ENCODE measurements around the gene AP2M1. TPM values are rescaled to one million over a fixed set of nuclear protein-coding genes. Genes with fewer than 3 reads are reported as not detected.

AP2M1 gene
- total and polyA plus RNA-seq, 2 of the 13 experiments (the other 11 are each of a cell fraction or from before 2014, with no cell fraction given) = 126 to 146 TPM

DNA sequence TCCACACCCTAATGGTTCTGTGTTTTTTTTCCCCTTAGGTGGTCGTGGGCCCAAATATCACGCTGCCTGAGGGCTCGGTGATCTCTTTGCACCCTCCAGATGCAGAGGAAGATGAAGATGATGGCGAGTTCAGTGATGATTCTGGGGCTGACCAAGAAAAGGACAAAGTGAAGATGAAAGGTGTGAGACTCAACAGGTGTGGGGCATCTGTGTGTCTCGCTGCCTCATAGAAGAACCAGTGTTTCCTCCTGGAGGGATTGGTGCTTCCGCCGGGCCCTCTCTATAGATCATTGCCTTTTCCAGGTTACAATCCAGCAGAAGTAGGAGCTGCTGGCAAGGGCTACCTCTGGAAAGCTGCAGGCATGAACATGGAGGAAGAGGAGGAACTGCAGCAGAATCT is 32.5 kb upstream of the AP2M1 start:
- POLR2A ChIA-PET = no interaction called here
- intact Hi-C loops (cut with micrococcal nuclease; ENCODE audit: unreplicated experiment) = no loop called here
- no peak for FAIRE-seq

More for the DNA sequence above, 32.5 kb upstream of the AP2M1 start:
- Histone ChIP-seq H4K20me1 (ENCODE audit: insufficient read depth, low read length) (no peaks in the 10 kb centered on the region), H3K27me3 (ENCODE audit: control insufficient read depth in 1 of 2, insufficient read depth in 2 of 2, low read length in 2 of 2) (no peaks in the 10 kb centered on the region), H3K9ac (ENCODE audit: insufficient read depth, low read depth, low read length) (no peak overlapping the region), H3K4me1 (ENCODE audit: insufficient read depth, low read length) (peaks cover 11% of the 10 kb centered on the region), H3K9me3 (ENCODE audit: low read length) (no peaks in the 10 kb centered on the region), H3K79me2 (ENCODE audit: insufficient read depth, low read length) (peaks cover 10% of the 10 kb centered on the region), H3K27ac (ENCODE audit: extremely low read length, insufficient read depth, low read length) (no peak overlapping the region), H2AFZ (ENCODE audit: low read length) (no peak overlapping the region), H3K4me2 (ENCODE audit: low read depth, low read length) (no peak overlapping the region), H3K36me3 (replicated peaks in 1 of 2; ENCODE audit: control insufficient read depth in 1 of 2, insufficient read depth in 2 of 2, low read length in 2 of 2) (peaks cover 28 to 68% of the 10 kb centered on the region in 2 experiments), H3K4me3 (replicated peaks in 1 of 3; ENCODE audit: insufficient read depth in 1 of 3, low read depth in 2 of 3, low read length in 3 of 3) (no peak overlapping the region)
- WGBS (ENCODE audit: low lambda C conversion rate) = 97% methylated on average over 7 of the region's 7 CpGs
- BruUV-seq (replicated peaks) = no TSS peak
- in situ Hi-C loops (cut with HindIII; ENCODE audit: extremely low pct_ligation_motif_present, low pct_unique_long_range_greater_than_20kb) = loop anchor here (25.0 kb wide), 1 partner anchor 255 kb away; the partner anchor contains the start of gene PARL
- DNase-seq (ENCODE audit: low spot score) = no peak
- TF ChIP-seq KLF16 (CRISPR knock-in tag; IDR thresholded peaks at IDR 0.05) (no peak), ZNF558 (CRISPR knock-in tag; IDR thresholded peaks at IDR 0.05; ENCODE audit: borderline replicate concordance) (no peak), YEATS2 (CRISPR knock-in tag; IDR thresholded peaks at IDR 0.05; ENCODE audit: borderline replicate concordance) (no peak), ZFX (CRISPR knock-in tag; IDR thresholded peaks at IDR 0.05; ENCODE audit: low read depth) (no peak), ZNF234 (CRISPR knock-in tag; conservative IDR thresholded peaks at IDR 0.05) (no peak), SIN3A (IDR thresholded peaks at IDR 0.05; ENCODE audit: borderline replicate concordance, low read depth, low read length) (no peak), TARDBP (CRISPR knock-in tag; IDR thresholded peaks at IDR 0.05) (no peak), ZNF24 (IDR thresholded peaks at IDR 0.05) (no peak), NAIF1 (CRISPR knock-in tag; IDR thresholded peaks at IDR 0.05; ENCODE audit: borderline replicate concordance) (no peak), WIZ (CRISPR knock-in tag; IDR thresholded peaks at IDR 0.05) (no peak), CENPT (CRISPR knock-in tag; IDR thresholded peaks at IDR 0.05; ENCODE audit: low read depth) (no peak), TOPORS (CRISPR knock-in tag; IDR thresholded peaks at IDR 0.05) (no peak), ZNF331 (CRISPR knock-in tag; IDR thresholded peaks at IDR 0.05) (no peak), FOXC1 (CRISPR knock-in tag; IDR thresholded peaks at IDR 0.05; ENCODE audit: borderline replicate concordance) (no peak), CBFB (CRISPR knock-in tag; IDR thresholded peaks at IDR 0.05) (no peak)
- TF ChIP-seq, protein P1, sequence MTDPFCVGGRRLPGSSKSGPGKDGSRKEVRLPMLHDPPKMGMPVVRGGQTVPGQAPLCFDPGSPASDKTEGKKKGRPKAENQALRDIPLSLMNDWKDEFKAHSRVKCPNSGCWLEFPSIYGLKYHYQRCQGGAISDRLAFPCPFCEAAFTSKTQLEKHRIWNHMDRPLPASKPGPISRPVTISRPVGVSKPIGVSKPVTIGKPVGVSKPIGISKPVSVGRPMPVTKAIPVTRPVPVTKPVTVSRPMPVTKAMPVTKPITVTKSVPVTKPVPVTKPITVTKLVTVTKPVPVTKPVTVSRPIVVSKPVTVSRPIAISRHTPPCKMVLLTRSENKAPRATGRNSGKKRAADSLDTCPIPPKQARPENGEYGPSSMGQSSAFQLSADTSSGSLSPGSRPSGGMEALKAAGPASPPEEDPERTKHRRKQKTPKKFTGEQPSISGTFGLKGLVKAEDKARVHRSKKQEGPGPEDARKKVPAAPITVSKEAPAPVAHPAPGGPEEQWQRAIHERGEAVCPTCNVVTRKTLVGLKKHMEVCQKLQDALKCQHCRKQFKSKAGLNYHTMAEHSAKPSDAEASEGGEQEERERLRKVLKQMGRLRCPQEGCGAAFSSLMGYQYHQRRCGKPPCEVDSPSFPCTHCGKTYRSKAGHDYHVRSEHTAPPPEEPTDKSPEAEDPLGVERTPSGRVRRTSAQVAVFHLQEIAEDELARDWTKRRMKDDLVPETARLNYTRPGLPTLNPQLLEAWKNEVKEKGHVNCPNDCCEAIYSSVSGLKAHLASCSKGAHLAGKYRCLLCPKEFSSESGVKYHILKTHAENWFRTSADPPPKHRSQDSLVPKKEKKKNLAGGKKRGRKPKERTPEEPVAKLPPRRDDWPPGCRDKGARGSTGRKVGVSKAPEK (CRISPR knock-in tag; IDR thresholded peaks at IDR 0.05; ENCODE audit: borderline replicate concordance) = no peak
- no peak for ATAC-seq
- CTCF ChIA-PET (ENCODE audit: low intra/inter-chr PET ratio, low total read pairs) = no interaction called here
